C4-2B (cell line): ENCODE data around the gene CKS2.

Experiments used
- H3K27ac ChIP-seq: fragments of 450-650 bp; 2 replicates; pipeline ENCODE4 v1.5.1; 2017
- ZFX ChIP-seq: fragments of 450-650 bp; IDR thresholded peaks from 2 replicates; pipeline ENCODE4 v1.6.1; 2017
- TF ChIP-seq, protein P1 (sequence below): fragments of 450-650 bp; conservative IDR thresholded peaks from 2 replicates; pipeline ENCODE4 v1.5.1; 2017; ENCODE audit warnings: mild to moderate bottlenecking

The CKS2 gene

DNA sequence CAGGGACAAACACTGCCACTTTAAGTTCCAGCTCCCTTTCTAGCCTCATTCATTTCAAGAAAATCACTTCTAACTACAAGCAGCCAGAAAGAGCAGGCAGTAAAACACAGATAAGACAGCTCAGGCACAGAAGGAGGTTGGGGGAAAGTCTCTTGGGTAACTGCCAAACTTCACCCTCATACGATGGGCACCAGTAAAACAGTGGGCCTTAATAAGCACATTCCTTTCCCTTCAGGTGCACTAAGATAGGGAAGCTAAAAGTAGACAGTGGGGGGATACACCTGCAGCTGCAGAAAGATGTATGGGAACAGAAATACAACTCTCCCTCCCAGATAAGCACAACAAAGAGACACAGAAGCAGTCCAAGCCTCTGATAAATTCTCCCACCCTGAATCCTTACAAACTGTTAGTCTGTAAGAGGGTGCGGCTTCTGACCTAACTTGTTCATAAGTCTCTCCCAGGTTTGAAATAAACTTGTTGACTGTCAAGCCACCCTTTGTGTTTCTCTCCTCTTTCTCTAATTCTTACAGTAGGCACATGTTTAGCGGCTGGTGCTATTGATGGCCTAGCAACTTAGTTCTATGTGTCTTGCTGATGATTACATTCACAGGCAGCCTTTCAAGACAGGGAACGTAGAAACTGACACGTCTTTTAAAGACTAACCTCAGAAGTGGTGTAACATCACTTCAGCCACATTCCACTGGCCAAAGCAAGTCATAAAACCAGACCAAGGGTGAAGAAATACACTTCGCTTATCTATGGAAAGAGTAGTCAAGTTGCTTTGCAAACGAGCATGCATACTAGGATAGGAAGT, 6.8 kb upstream of the CKS2 start:
- H3K27ac ChIP-seq = no peak overlapping the region
- TF ChIP-seq ZFX = no peak
- TF ChIP-seq, protein P1, sequence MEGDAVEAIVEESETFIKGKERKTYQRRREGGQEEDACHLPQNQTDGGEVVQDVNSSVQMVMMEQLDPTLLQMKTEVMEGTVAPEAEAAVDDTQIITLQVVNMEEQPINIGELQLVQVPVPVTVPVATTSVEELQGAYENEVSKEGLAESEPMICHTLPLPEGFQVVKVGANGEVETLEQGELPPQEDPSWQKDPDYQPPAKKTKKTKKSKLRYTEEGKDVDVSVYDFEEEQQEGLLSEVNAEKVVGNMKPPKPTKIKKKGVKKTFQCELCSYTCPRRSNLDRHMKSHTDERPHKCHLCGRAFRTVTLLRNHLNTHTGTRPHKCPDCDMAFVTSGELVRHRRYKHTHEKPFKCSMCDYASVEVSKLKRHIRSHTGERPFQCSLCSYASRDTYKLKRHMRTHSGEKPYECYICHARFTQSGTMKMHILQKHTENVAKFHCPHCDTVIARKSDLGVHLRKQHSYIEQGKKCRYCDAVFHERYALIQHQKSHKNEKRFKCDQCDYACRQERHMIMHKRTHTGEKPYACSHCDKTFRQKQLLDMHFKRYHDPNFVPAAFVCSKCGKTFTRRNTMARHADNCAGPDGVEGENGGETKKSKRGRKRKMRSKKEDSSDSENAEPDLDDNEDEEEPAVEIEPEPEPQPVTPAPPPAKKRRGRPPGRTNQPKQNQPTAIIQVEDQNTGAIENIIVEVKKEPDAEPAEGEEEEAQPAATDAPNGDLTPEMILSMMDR = no peak

DNA sequence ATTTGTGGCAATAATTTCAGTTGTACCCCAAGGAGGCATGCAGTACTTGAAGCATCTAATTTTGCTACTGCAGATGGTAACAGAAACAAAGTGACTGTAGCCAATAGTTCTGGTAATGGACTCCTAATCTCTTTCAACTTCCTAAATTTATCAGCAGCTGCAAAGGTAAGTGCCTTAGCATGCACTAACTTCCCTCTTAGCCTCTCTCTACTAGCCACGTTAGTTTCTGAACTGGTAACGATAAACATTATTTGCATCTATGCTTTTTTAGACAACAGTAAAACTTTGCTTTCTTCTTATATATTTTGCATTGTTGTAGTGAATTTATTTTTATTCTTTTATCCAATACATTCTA, 6.2 kb upstream of the CKS2 start:
- no peak for TF ChIP-seq ZFX
- TF ChIP-seq, protein P1 = no peak
- no peak overlapping the region for H3K27ac ChIP-seq

- H3K27ac ChIP-seq = no peak overlapping the region
- TF ChIP-seq, protein P1 = no peak
- no peak for TF ChIP-seq ZFX
Observed at GRCh38 chr9:89305868-89306267, 5.1 kb upstream of the CKS2 start.

DNA sequence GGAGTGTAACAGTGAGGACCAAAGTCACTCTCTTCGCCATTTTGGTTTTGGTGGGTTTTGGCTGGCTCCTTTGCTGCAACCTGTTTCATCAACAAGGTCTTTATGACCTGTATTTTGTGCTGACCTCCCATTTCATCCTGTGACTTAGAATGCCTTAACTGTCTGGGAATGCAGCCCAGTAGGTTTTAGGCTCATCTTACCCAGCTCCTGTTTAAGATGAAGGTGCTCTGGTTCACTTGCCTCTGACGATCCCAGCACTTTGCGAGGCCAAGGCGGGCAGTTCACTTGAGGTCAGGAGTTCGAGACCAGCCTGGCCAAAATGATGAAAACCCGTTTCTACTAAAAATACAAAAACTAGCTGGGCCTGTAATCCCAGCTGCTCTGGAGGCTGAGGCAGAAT, 1.8 kb upstream of the CKS2 start:
- H3K27ac ChIP-seq = peak overlapping the region; percentile 98
- TF ChIP-seq, protein P1 = no peak
- no peak for TF ChIP-seq ZFX

GRCh38 chr9:89309608-89310474, 1.2 kb upstream of the CKS2 start:
- H3K27ac ChIP-seq = peak overlapping the region; percentile 98
- no peak for TF ChIP-seq ZFX
- TF ChIP-seq, protein P1 = no peak

- TF ChIP-seq, protein P1 = no peak
- peak; percentile 56 for TF ChIP-seq ZFX
- peak overlapping the region; percentile 98 for H3K27ac ChIP-seq
Observed at GRCh38 chr9:89311346-89312221, 589 bp downstream of the CKS2 start.

DNA sequence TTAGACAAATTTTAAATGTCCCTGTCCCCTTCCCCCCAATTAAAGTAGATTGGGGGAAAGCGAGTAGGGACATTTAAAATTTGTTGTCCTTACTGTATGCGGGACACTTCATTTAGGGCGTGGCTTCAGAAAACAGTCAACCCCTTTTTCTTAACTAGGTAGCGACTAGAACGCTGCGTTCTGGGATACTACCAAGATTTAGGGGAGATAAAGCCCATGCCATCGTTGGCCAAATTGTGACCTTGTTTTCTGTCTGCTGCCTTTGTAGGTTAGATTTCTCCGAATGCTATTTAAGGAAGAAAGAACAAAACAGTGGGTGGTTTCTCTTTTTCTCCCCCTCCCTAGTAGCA, 1.2 kb downstream of the CKS2 start:
- TF ChIP-seq, protein P1 = no peak
- TF ChIP-seq ZFX = no peak
- peak overlapping the region; percentile 98; the same call in 1 of the 2 replicates for H3K27ac ChIP-seq
